Spleen (tissue), 7 donors: ENCODE measurements around the gene DVL1.

Experiments
- POLR2AphosphoS5 ChIP-seq, 3 donors: sonication (generic); formaldehyde crosslinking; IDR thresholded peaks; one replicate each; pipeline ENCODE4 v1.5.1; 2017; ENCODE audit warnings: antibody characterized with exemption in 3 of 3
- TF ChIP-seq, protein P1 (sequence below), 11 experiments: fragments of 200-600 bp in 7 of 11; fragments of 450-650 bp in 4 of 11; sonication (generic) in 4 of 11; IDR thresholded peaks in 8 of 11; conservative IDR thresholded peaks in 3 of 11; 1 replicate in 7 of 11; 2 replicates in 4 of 11; pipeline versions ENCODE4 v1.4.0 to v1.8.0; 2016 to 2021; ENCODE audit warnings: antibody characterized with exemption in 11 of 11, inconsistent platforms in 4 of 11, mild to moderate bottlenecking in 1 of 11
- donor health status: DM: no; HTN: no; CAD: no; lungs with moderate emphysema.
- donor health status: DM: no; HTN: no; CAD: no.
- donor health status: DM: no; HTN: no; CAD: no.

DNA sequence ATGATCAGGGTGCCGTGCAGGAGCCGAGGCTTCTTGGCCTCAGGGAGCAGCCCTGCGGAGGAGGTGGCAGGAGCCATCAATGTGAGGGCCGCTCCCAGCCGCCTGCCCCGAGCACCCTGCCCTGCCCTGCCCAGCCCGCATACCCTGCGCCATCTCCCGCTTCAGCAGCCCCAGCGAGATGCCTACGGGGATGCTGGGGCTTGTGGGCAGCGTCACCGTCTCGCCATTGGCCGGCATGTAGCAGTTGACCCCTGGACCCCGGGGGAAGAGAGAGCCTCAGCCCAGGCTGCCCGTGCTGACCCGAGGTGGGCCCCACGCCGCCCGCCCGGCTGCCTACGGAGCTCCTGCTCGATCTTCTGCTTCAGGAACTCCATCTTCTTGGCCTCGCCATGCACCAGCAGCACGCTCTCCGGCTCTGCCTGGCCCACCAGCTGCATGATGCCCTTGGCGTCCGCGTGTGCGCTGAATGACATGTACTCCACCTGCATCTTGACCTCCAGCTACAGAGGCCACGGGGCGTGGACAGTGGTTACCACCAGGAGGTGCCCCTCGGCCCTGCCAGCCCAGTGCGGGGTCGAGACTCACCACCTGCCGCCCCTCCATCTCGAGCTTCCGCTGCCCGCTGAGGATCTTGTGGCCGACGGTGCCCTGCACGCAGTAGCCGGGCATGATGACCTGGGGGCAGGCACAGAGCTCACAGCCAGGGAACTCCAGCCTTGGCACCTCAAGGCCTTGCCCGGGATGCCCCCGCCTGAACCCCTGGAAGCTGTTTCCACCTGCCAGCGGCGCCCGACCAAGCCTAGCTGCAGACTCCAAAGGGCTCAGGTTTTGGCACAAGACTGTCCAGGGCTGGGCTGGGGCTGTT lies 36.5 kb downstream of the DVL1 start:
- TF ChIP-seq, protein P1, sequence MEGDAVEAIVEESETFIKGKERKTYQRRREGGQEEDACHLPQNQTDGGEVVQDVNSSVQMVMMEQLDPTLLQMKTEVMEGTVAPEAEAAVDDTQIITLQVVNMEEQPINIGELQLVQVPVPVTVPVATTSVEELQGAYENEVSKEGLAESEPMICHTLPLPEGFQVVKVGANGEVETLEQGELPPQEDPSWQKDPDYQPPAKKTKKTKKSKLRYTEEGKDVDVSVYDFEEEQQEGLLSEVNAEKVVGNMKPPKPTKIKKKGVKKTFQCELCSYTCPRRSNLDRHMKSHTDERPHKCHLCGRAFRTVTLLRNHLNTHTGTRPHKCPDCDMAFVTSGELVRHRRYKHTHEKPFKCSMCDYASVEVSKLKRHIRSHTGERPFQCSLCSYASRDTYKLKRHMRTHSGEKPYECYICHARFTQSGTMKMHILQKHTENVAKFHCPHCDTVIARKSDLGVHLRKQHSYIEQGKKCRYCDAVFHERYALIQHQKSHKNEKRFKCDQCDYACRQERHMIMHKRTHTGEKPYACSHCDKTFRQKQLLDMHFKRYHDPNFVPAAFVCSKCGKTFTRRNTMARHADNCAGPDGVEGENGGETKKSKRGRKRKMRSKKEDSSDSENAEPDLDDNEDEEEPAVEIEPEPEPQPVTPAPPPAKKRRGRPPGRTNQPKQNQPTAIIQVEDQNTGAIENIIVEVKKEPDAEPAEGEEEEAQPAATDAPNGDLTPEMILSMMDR (IDR thresholded peaks at IDR 0.05 in 8 of 11, conservative IDR thresholded peaks at IDR 0.05 in 3 of 11), result no peak
- TF ChIP-seq POLR2AphosphoS5 (IDR thresholded peaks at IDR 0.05), result peak in 1 of 3 donors; percentile 60
